K562 (cell line): ENCODE measurements around the gene ABAT. TPM values are rescaled to one million over a fixed set of nuclear protein-coding genes. Genes with fewer than 3 reads are reported as not detected.

Experiments
- BRCA1 ChIP-seq, 2 experiments: fragments of 450-650 bp in 1 of 2; sonication (generic) in 1 of 2; formaldehyde crosslinking in 1 of 2; IDR thresholded peaks; 2 replicates each; pipeline versions ENCODE4 v1.5.0 to v1.6.1; 2017 to 2020; ENCODE audit warnings: mild to moderate bottlenecking in 1 of 2, missing genetic modification reagents in 1 of 2
- CTBP1 ChIP-seq: fragments of 450-650 bp; IDR thresholded peaks from 2 replicates; pipeline ENCODE4 v1.6.1; 2016; ENCODE audit warnings: borderline replicate concordance
- FOXA1 ChIP-seq: fragments of 450-650 bp; IDR thresholded peaks from 2 replicates; pipeline ENCODE4 v1.6.1; 2016; ENCODE audit warnings: mild to moderate bottlenecking, borderline replicate concordance
- POLR2B ChIP-seq: fragments of 450-650 bp; IDR thresholded peaks from 2 replicates; pipeline ENCODE4 v1.6.1; 2018; ENCODE audit warnings: low read depth; ENCODE audit not compliant: partially characterized antibody
- POLR2H ChIP-seq: IDR thresholded peaks from 2 replicates; pipeline ENCODE4 v1.6.1; 2016; ENCODE audit warnings: missing genetic modification characterization, low read depth, mild to moderate bottlenecking, control low read depth, missing compliant biosample characterization, moderate library complexity
- SREBF1 ChIP-seq: fragments of 150-350 bp; IDR thresholded peaks from 2 replicates; pipeline ENCODE4 v1.6.1; 2014; ENCODE audit warnings: antibody characterized with exemption, low read depth, low read length, borderline replicate concordance
- TRIM28 ChIP-seq: fragments of 450-650 bp; IDR thresholded peaks from 2 replicates; pipeline ENCODE4 v1.6.1; 2017
- WHSC1 ChIP-seq: IDR thresholded peaks from one replicate; pipeline ENCODE4 v1.6.1; 2012; ENCODE audit warnings: low read length, control low read depth, inconsistent platforms
- ZNF318 ChIP-seq, 2 experiments: fragments of 450-650 bp; IDR thresholded peaks; 2 replicates each; pipeline ENCODE4 v1.6.1; 2016; ENCODE audit warnings: mild to moderate bottlenecking in 2 of 2, borderline replicate concordance in 1 of 2, low read depth in 1 of 2, moderate library complexity in 1 of 2
- polyA plus RNA-seq, 8 experiments: library from polyadenylated mRNA; depleted of rRNA in 4 of 8; stranded (reverse) in 5 of 8; unstranded in 3 of 8; fragments of >200 nt; fragmentation: Nextera tagmentation in 2 of 8; fragmentation: Illumina TruSeq in 1 of 8; extraction: Ambion mirVana in 2 of 8; extraction: Trizol in 1 of 8; gene quantifications; 2 replicates each; pipeline versions ENCODE4 v1.2.1 to v1.2.3, GENCODE V29; 2011 to 2014; ENCODE audit warnings: inconsistent platforms in 1 of 8, missing spikeins in 1 of 8
- total RNA-seq, 7 experiments: library from RNA; depleted of rRNA in 6 of 7; stranded (reverse); fragments of >200 nt in 6 of 7; fragmentation: Illumina TruSeq in 2 of 7; extraction: Trizol in 2 of 7; gene quantifications; 2 replicates each; pipeline versions ENCODE4 v1.2.1 to v1.2.3, GENCODE V29; 2011 to 2021; ENCODE audit warnings: low replicate concordance in 1 of 7
- TF ChIP-seq, protein P1 (sequence below): fragments of 250-450 bp; sonication (Bioruptor Pico); IDR thresholded peaks from 2 replicates; pipeline ENCODE4 v1.5.0; 2020; ENCODE audit warnings: mild to moderate bottlenecking, borderline replicate concordance
- TF ChIP-seq, protein P2 (sequence below): fragments of 450-650 bp; IDR thresholded peaks from 2 replicates; pipeline ENCODE4 v1.6.1; 2016; ENCODE audit warnings: missing biosample characterization, missing genetic modification characterization
- TF ChIP-seq, protein P3 (sequence below): fragments of 250-450 bp; sonication (Bioruptor Pico); IDR thresholded peaks from 2 replicates; pipeline ENCODE4 v1.8.0; 2021; ENCODE audit warnings: mild to moderate bottlenecking, moderate library complexity

ABAT gene
- total and polyA plus RNA-seq, 9 of the 15 experiments (the other 6 are each of a cell fraction or from before 2014, with no cell fraction given), result 0.01 to 0.49 (median 0.10) TPM

DNA sequence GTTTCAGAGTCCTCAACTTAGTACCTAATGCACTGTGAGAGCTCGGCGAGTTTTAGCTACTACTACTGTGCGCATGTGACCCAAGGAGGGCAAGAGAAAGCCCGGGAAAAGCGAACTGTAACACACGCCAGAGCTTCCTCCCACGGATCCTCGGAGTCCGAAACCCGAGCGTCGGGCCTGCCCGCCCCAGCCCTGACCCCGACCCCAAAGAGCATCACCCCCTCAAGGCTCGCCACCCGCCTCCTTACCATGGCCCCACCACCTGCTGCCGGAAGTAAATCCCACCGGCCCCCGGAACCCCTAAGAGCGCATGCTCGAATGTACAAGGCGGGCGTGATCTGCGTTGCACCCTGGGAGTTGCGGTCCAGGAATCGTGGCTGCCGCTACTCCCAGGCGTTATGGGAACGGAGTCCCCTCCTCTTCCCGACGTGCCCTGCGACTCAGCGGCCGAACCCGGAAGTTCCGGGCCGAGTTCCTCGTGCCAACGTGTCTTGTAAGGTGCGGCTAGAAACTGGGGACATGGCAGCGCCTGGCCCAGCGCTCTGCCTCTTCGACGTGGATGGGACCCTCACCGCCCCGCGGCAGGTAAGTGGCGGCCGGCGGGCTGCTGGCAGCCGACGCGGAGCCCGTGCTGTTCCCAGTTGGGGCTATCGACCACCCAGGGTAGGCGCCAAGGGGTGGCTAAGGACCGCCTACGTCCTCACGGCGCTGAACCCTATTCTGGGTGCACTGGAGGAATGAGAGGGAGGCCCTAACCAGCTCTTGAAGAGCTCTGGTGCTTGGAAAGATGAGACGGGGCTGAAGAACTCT lies 123.2 kb downstream of the ABAT start, which contains the start of the genes PMM2 and TMEM186 (continued):
- TF ChIP-seq, protein P1, sequence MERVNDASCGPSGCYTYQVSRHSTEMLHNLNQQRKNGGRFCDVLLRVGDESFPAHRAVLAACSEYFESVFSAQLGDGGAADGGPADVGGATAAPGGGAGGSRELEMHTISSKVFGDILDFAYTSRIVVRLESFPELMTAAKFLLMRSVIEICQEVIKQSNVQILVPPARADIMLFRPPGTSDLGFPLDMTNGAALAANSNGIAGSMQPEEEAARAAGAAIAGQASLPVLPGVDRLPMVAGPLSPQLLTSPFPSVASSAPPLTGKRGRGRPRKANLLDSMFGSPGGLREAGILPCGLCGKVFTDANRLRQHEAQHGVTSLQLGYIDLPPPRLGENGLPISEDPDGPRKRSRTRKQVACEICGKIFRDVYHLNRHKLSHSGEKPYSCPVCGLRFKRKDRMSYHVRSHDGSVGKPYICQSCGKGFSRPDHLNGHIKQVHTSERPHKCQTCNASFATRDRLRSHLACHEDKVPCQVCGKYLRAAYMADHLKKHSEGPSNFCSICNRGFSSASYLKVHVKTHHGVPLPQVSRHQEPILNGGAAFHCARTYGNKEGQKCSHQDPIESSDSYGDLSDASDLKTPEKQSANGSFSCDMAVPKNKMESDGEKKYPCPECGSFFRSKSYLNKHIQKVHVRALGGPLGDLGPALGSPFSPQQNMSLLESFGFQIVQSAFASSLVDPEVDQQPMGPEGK (CRISPR knock-in tag), result no peak
- TF ChIP-seq SREBF1, result peak; percentile 67; the same call in 1 of the 2 replicates
- peak; percentile 62 for TF ChIP-seq POLR2H (tag)
- no peak for TF ChIP-seq WHSC1
- TF ChIP-seq, protein P2, sequence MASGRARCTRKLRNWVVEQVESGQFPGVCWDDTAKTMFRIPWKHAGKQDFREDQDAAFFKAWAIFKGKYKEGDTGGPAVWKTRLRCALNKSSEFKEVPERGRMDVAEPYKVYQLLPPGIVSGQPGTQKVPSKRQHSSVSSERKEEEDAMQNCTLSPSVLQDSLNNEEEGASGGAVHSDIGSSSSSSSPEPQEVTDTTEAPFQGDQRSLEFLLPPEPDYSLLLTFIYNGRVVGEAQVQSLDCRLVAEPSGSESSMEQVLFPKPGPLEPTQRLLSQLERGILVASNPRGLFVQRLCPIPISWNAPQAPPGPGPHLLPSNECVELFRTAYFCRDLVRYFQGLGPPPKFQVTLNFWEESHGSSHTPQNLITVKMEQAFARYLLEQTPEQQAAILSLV (tag), result no peak
- TF ChIP-seq TRIM28, result no peak
- TF ChIP-seq ZNF318 (IDR thresholded peaks at IDR 0.05; ENCODE audit: borderline replicate concordance in 1 of 2, low read depth in 1 of 2), result no peak
- TF ChIP-seq BRCA1 (IDR thresholded peaks at IDR 0.05), result no peak
- TF ChIP-seq BRCA1 (CRISPR knock-in tag; IDR thresholded peaks at IDR 0.05), result no peak
- no peak; the same call in 1 of the 2 replicates for TF ChIP-seq CTBP1
- peak; percentile 66 for TF ChIP-seq POLR2B
- TF ChIP-seq, protein P3, sequence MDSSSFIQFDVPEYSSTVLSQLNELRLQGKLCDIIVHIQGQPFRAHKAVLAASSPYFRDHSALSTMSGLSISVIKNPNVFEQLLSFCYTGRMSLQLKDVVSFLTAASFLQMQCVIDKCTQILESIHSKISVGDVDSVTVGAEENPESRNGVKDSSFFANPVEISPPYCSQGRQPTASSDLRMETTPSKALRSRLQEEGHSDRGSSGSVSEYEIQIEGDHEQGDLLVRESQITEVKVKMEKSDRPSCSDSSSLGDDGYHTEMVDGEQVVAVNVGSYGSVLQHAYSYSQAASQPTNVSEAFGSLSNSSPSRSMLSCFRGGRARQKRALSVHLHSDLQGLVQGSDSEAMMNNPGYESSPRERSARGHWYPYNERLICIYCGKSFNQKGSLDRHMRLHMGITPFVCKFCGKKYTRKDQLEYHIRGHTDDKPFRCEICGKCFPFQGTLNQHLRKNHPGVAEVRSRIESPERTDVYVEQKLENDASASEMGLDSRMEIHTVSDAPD (CRISPR knock-in tag), result no peak
- no peak for TF ChIP-seq FOXA1
